Kidney epithelial cell (primary cell): ENCODE results near the gene SPECC1. TPM values are rescaled to one million over a fixed set of nuclear protein-coding genes. Genes with fewer than 3 reads are reported as not detected.
"Not testable (repeated sequence)": the region's sequence is repeated elsewhere in the genome, so short reads cannot be mapped to it uniquely, and the experiment has no call there.

Source experiments
- DNase-seq: peaks from one replicate; pipeline ENCODE4 v3.0.0-alpha.2; 2010; ENCODE audit warnings: low read depth
- H3K27me3 ChIP-seq: 2 replicates; pipeline ENCODE4 v1.6.0; 2011; ENCODE audit warnings: low read length; ENCODE audit not compliant: control insufficient read depth, insufficient read depth
- H3K36me3 ChIP-seq: 2 replicates; pipeline ENCODE4 v1.5.1; 2011; ENCODE audit warnings: low read length; ENCODE audit not compliant: control insufficient read depth, insufficient read depth
- H3K4me3 ChIP-seq: 2 replicates; pipeline ENCODE4 v1.5.1; 2011; ENCODE audit warnings: low read depth, mild to moderate bottlenecking, control low read depth, low read length
- total RNA-seq: library from RNA; depleted of rRNA; stranded (reverse); fragments of >200 nt; gene quantifications from 2 replicates; pipeline ENCODE4 v1.2.3, GENCODE V29; 2015
- TF ChIP-seq, protein P1 (sequence below): IDR thresholded peaks from 2 replicates; pipeline ENCODE4 v1.5.1; 2011; ENCODE audit warnings: mild to moderate bottlenecking, moderate library complexity, low read length, control low read depth, inconsistent platforms; ENCODE audit not compliant: insufficient read depth, poor library complexity, severe bottlenecking

The SPECC1 gene
- total RNA-seq, 1 donor from 2014 or later: 62.3 TPM

GRCh38 chr17:20103454-20104446 is 94.6 kb downstream of the SPECC1 start:
- Histone ChIP-seq H3K27me3 (peaks cover 10% of the 10 kb centered on the region), H3K36me3 (no peaks in the 10 kb centered on the region), H3K4me3 (no peak overlapping the region)
- TF ChIP-seq, protein P1, sequence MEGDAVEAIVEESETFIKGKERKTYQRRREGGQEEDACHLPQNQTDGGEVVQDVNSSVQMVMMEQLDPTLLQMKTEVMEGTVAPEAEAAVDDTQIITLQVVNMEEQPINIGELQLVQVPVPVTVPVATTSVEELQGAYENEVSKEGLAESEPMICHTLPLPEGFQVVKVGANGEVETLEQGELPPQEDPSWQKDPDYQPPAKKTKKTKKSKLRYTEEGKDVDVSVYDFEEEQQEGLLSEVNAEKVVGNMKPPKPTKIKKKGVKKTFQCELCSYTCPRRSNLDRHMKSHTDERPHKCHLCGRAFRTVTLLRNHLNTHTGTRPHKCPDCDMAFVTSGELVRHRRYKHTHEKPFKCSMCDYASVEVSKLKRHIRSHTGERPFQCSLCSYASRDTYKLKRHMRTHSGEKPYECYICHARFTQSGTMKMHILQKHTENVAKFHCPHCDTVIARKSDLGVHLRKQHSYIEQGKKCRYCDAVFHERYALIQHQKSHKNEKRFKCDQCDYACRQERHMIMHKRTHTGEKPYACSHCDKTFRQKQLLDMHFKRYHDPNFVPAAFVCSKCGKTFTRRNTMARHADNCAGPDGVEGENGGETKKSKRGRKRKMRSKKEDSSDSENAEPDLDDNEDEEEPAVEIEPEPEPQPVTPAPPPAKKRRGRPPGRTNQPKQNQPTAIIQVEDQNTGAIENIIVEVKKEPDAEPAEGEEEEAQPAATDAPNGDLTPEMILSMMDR: no peak
- DNase-seq: no peak

- TF ChIP-seq, protein P1: no peak
- no peak overlapping the region for H3K4me3 ChIP-seq
- no peak for DNase-seq
- H3K36me3 ChIP-seq: no peaks in the 10 kb centered on the region
- H3K27me3 ChIP-seq: peaks cover 10% of the 10 kb centered on the region
Measured at GRCh38 chr17:20105539-20106280, 96.6 kb downstream of the SPECC1 start.

DNA sequence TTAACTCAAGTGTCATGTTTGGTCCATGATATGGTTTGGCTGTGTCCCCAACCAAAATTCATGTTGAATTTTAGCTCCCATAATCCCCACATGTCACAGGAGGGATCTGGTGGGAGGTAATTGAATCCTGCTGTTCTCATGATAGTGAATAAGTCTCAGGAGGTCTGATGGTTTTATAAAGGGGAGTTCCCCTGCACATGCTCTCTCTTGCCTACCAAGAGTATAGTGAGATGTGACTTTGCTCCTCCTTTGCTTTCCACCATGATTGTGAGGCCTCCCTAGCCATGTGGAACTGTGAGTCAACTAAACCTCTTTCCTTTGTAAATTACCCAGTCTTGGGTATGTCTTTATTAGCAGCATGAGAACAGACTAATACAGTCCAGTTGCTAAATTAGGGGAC is 97.3 kb downstream of the SPECC1 start:
- H3K27me3 ChIP-seq, H3K36me3 ChIP-seq: not testable (repeated sequence)

DNA sequence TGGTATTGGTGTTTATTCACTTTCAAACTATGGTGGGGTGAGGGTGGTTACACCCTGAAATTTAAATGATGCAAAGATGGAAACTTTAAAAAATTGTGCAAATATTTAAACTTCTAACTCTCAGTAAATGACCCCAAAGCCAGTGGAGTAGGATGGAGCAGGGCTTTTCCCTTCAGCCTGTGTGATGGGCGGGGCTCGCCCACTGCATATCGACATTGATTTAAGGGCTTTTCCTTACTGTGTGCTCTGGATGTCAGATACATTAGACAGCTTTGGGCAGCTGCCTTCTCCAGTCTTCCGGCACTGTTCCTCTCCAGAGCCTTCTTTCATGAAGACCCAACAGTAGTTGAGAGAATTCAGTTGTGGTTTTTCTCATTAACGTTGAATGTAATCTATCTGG is 99.9 kb downstream of the SPECC1 start:
- H3K4me3 ChIP-seq: no peak overlapping the region
- DNase-seq: no peak
- TF ChIP-seq, protein P1: no peak
- no peaks in the 10 kb centered on the region for H3K36me3 ChIP-seq
- peaks cover 3% of the 10 kb centered on the region for H3K27me3 ChIP-seq

More for the DNA sequence above, 97.3 kb downstream of the SPECC1 start:
- not testable (repeated sequence) for DNase-seq, H3K4me3 ChIP-seq

DNA sequence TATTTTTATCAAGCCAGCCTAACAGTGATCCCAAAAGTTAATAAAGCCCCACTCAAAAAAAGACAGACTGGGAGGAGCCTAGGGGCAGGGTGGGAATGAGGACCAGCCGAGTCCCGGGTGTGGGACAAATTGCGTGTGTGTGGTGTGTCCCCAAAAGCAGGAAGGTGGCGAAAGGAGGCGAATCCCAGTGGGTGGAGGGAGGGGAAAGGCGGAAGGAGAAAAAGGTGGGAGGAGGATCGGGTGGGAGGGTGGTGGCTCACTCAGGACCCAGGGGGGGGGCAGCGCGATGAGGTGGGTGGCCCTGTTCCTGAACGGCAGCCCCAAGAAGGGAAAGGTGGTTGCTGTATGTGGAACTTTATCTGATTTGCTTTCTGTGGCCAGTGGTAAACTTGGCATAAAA is 102.4 kb downstream of the SPECC1 start:
- TF ChIP-seq, protein P1: no peak
- no peak for DNase-seq
- no peaks in the 10 kb centered on the region for H3K36me3 ChIP-seq
- no peak overlapping the region for H3K4me3 ChIP-seq
- peaks cover 3% of the 10 kb centered on the region for H3K27me3 ChIP-seq

DNA sequence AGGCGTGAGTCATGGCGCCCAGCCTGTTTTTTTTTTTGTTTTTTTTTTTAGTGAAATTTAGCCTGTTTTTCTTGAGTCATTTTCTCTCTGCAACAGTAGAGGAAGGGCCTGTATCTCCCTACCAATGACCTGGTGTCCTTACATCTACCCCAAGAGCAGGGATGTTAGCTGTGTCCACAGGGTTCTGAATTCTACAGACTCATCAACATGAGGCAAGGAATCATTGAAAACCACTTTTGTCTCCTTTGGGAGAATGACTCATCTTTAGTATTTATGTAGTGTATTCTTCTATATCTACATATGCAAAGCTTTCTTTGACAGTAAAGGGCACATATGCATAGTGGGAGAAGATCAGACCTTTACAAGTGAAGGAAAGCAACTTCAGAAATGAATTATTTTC is 105.3 kb downstream of the SPECC1 start:
- Histone ChIP-seq H3K4me3 (no peak overlapping the region), H3K27me3 (no peaks in the 10 kb centered on the region), H3K36me3 (no peaks in the 10 kb centered on the region)
- TF ChIP-seq, protein P1: no peak
- no peak for DNase-seq
